GM18526 (cell line): ENCODE measurements around the gene TROAP.
A peak's percentile ranks its signal among the peaks of the same experiment; 100 is the strongest.

Experiments used
- POLR2A ChIP-seq: IDR thresholded peaks from 3 replicates; pipeline ENCODE4 v1.6.1; 2011; ENCODE audit not compliant: insufficient read length; ENCODE audit errors: extremely low read depth

TROAP gene

GRCh38 chr12:49347311-49348193 is 24.5 kb downstream of the TROAP start:
- TF ChIP-seq POLR2A: no peak

GRCh38 chr12:49348781-49349180 is 25.7 kb downstream of the TROAP start:
- no peak for TF ChIP-seq POLR2A

- TF ChIP-seq POLR2A: no peak
Observed at GRCh38 chr12:49349266-49349665, 26.2 kb downstream of the TROAP start.

- no peak for TF ChIP-seq POLR2A
Observed at GRCh38 chr12:49352351-49352750, 29.3 kb downstream of the TROAP start.

GRCh38 chr12:49355913-49356312 is 32.9 kb downstream of the TROAP start:
- no peak for TF ChIP-seq POLR2A

GRCh38 chr12:49357103-49357678 is 34.1 kb downstream of the TROAP start:
- no peak for TF ChIP-seq POLR2A

GRCh38 chr12:49358483-49359141 is 35.6 kb downstream of the TROAP start:
- no peak for TF ChIP-seq POLR2A

- no peak for TF ChIP-seq POLR2A
Observed at GRCh38 chr12:49359671-49360070, 36.6 kb downstream of the TROAP start.

- TF ChIP-seq POLR2A: no peak
Observed at GRCh38 chr12:49362077-49362476, 39.0 kb downstream of the TROAP start.

GRCh38 chr12:49364989-49365388 is 41.9 kb downstream of the TROAP start:
- no peak for TF ChIP-seq POLR2A

- no peak for TF ChIP-seq POLR2A
Observed at GRCh38 chr12:49365542-49365941, 42.5 kb downstream of the TROAP start.

GRCh38 chr12:49366096-49366651 is 43.1 kb downstream of the TROAP start:
- TF ChIP-seq POLR2A: no peak

- peak; percentile 83 for TF ChIP-seq POLR2A
Observed at GRCh38 chr12:49366652-49367380, 43.8 kb downstream of the TROAP start.

- TF ChIP-seq POLR2A: peak; percentile 62
Observed at GRCh38 chr12:49367381-49368239, 44.6 kb downstream of the TROAP start, which contains the start of gene SPATS2. Gene SPATS2, plus strand, starts transcription at chr12:49367462. Its CDS starts 93,551 bp downstream, at chr12:49461013.
